Tibial artery (tissue), 4 donors: Measurements from ENCODE around the gene ASCL2.

Experiments used
- DNase-seq, 2 donors: peaks; one replicate each; pipeline ENCODE4 v3.0.0-alpha.2; 2019
- H3K27ac ChIP-seq, 2 donors: fragments of 200-600 bp; sonication (generic) in 1 of 2; 1 replicate in 1 of 2; 2 replicates in 1 of 2; pipeline ENCODE4 v1.5.1; 2018 to 2019; ENCODE audit warnings: mild to moderate bottlenecking in 1 of 2
- H3K27me3 ChIP-seq, 2 donors: fragments of 200-600 bp; sonication (generic) in 1 of 2; one replicate each; pipeline versions ENCODE4 v1.5.1 to v1.6.0; 2016 to 2019
- H3K36me3 ChIP-seq, 3 donors: fragments of 200-600 bp; sonication (generic) in 2 of 3; one replicate each; pipeline ENCODE4 v1.5.1; 2016 to 2019; ENCODE audit warnings: mild to moderate bottlenecking in 2 of 3
- H3K4me1 ChIP-seq, 4 donors: fragments of 200-600 bp; sonication (generic) in 2 of 4; 1 replicate in 3 of 4; 2 replicates in 1 of 4; pipeline ENCODE4 v1.5.1; 2016 to 2019
- H3K4me3 ChIP-seq, 2 donors: fragments of 200-600 bp; sonication (generic) in 1 of 2; 1 replicate in 1 of 2; 2 replicates in 1 of 2; pipeline ENCODE4 v1.5.1; 2018 to 2019; ENCODE audit warnings: mild to moderate bottlenecking in 2 of 2
- H3K9me3 ChIP-seq, 3 donors: fragments of 200-600 bp; sonication (generic) in 1 of 3; one replicate each; pipeline ENCODE4 v1.5.1; 2016 to 2019
- CTCF ChIP-seq, 2 experiments: fragments of 200-600 bp in 1 of 2; fragments of 450-650 bp in 1 of 2; IDR thresholded peaks; one replicate each; pipeline ENCODE4 v1.5.1; 2017 to 2019; ENCODE audit warnings: antibody characterized with exemption in 2 of 2, mild to moderate bottlenecking in 1 of 2, moderate library complexity in 1 of 2
- intact Hi-C: fragments of 100-400 bp; cut with DNase I; formaldehyde crosslinking; loops from one replicate; pipeline ENCODE4 v1.15.0; 2023; ENCODE audit warnings: low total_unique reads

The ASCL2 gene

GRCh38 chr11:2280208-2280607, 9.8 kb upstream of the ASCL2 start:
- Histone ChIP-seq H3K4me1 (no peaks in the 10 kb centered on the region), H3K4me3 (no peak overlapping the region), H3K27ac (no peak overlapping the region), H3K27me3 (peaks cover 0 to 24% of the 10 kb centered on the region in 2 donors), H3K36me3 (no peaks in the 10 kb centered on the region), H3K9me3 (peaks cover 0 to 22% (median 0%) of the 10 kb centered on the region in 3 donors)
- no peak for TF ChIP-seq CTCF (IDR thresholded peaks at IDR 0.05)
- intact Hi-C loops, result no loop called here
- no peak for DNase-seq

GRCh38 chr11:2277933-2278523, 7.6 kb upstream of the ASCL2 start:
- H3K4me3 ChIP-seq, result no peak overlapping the region
- H3K9me3 ChIP-seq, result peaks cover 0 to 18% (median 0%) of the 10 kb centered on the region in 3 donors
- H3K4me1 ChIP-seq, result no peaks in the 10 kb centered on the region
- DNase-seq, result no peak
- intact Hi-C loops, result no loop called here
- H3K27me3 ChIP-seq, result peaks cover 0 to 30% of the 10 kb centered on the region in 2 donors
- H3K36me3 ChIP-seq, result no peaks in the 10 kb centered on the region
- no peak overlapping the region for H3K27ac ChIP-seq
- no peak for TF ChIP-seq CTCF (IDR thresholded peaks at IDR 0.05)

DNA sequence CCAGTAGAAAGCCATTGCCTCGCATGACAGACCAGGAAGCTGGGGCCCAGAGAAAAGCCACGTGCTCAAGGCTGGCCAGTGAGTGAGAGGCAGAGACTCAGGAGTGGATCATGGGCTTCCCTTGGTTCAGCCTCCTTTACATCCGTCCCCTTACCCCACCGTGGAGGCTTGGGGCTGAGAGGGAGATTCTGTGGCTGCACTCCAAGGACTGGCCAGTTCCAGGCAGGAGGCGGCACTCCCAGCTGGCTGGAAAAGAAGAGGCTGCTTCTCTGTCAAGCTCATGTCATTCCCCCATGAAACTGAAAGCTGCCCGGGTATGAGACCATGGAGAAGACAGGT, 6.6 kb upstream of the ASCL2 start:
- no peak overlapping the region for H3K4me3 ChIP-seq
- intact Hi-C loops, result no loop called here
- no peaks in the 10 kb centered on the region for H3K4me1 ChIP-seq
- no peak for TF ChIP-seq CTCF (IDR thresholded peaks at IDR 0.05)
- H3K9me3 ChIP-seq, result peaks cover 0 to 14% (median 0%) of the 10 kb centered on the region in 3 donors
- peaks cover 0 to 41% of the 10 kb centered on the region in 2 donors for H3K27me3 ChIP-seq
- H3K36me3 ChIP-seq, result no peaks in the 10 kb centered on the region
- no peak for DNase-seq
- H3K27ac ChIP-seq, result no peak overlapping the region

DNA sequence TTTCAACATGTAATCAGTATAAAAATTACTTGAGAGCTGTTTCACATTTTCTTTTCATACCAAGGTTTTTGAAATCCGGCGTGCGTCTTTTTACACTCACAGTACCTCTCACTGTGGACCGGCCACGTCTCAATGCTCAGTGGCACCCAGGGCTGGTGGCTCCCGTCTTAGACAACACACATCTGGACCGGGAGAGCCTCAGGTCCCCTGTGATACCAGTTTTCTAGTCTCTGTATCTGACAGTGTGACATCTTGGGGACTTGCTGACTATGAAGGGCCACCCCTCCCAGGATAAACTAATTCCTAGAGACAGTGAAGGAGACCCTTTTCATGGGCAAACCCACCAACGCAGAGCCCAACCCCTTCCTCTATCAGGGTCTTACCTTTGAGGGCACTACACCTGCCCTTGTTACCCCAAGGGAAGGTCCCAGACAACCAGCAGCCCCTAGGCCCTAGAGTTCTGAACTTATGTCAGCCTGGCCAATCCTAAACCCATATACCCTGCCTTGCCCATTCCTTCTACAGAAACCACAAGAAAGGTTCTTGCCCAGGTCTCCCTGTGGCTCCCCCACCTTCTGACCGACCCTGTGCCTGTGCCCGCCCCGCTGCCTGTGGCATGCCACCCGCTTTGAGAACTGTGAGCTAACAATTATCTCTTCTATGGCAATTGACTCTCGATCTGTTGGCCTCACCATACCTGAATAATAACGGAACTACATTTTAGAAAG, 6.1 kb upstream of the ASCL2 start:
- Histone ChIP-seq H3K4me1 (no peaks in the 10 kb centered on the region), H3K9me3 (peaks cover 0 to 14% (median 0%) of the 10 kb centered on the region in 3 donors), H3K4me3 (no peak overlapping the region), H3K27ac (no peak overlapping the region), H3K27me3 (peaks cover 0 to 46% of the 10 kb centered on the region in 2 donors), H3K36me3 (no peaks in the 10 kb centered on the region)
- TF ChIP-seq CTCF (IDR thresholded peaks at IDR 0.05), result no peak
- peak in 1 of 2 donors; percentile 20 for DNase-seq
- intact Hi-C loops, result no loop called here

- peak in 1 of 2 donors; percentile 56 for DNase-seq
- intact Hi-C loops, result no loop called here
- Histone ChIP-seq H3K27me3 (peaks cover 0 to 54% of the 10 kb centered on the region in 2 donors), H3K4me3 (no peak overlapping the region), H3K27ac (no peak overlapping the region), H3K36me3 (no peaks in the 10 kb centered on the region), H3K9me3 (peaks cover 0 to 9% (median 0%) of the 10 kb centered on the region in 3 donors), H3K4me1 (peaks cover 0 to 7% (median under 1%) of the 10 kb centered on the region in 4 donors)
- no peak for TF ChIP-seq CTCF (IDR thresholded peaks at IDR 0.05)
Measured at GRCh38 chr11:2275334-2276279, 5.2 kb upstream of the ASCL2 start.
